BE2C (cell line): ENCODE measurements around the gene FAM162A.
A peak's percentile ranks its signal among the peaks of the same experiment; 100 is the strongest.

Experiments
- DNase-seq: peaks from one replicate; pipeline ENCODE4 v3.0.0-alpha.2; 2020
- H3K27me3 ChIP-seq: fragments of 250-450 bp; sonication (Bioruptor Pico); 2 replicates; pipeline ENCODE4 v1.5.1; 2020; ENCODE audit warnings: mild to moderate bottlenecking
- H3K36me3 ChIP-seq: fragments of 250-450 bp; sonication (Bioruptor Pico); 2 replicates; pipeline ENCODE4 v1.5.1; 2020; ENCODE audit warnings: mild to moderate bottlenecking
- H3K4me1 ChIP-seq: fragments of 250-450 bp; sonication (Bioruptor Pico); 2 replicates; pipeline ENCODE4 v1.5.1; 2020
- H3K4me3 ChIP-seq: 2 replicates; pipeline ENCODE4 v1.5.1; 2011; ENCODE audit warnings: low read depth, low read length
- H3K9me3 ChIP-seq: fragments of 250-450 bp; sonication (Bioruptor Pico); 2 replicates; pipeline ENCODE4 v1.5.1; 2020
- TF ChIP-seq, protein P1 (sequence below): IDR thresholded peaks from 2 replicates; pipeline ENCODE4 v1.5.1; 2012; ENCODE audit warnings: mild to moderate bottlenecking, low read depth, low read length

The FAM162A gene

DNA sequence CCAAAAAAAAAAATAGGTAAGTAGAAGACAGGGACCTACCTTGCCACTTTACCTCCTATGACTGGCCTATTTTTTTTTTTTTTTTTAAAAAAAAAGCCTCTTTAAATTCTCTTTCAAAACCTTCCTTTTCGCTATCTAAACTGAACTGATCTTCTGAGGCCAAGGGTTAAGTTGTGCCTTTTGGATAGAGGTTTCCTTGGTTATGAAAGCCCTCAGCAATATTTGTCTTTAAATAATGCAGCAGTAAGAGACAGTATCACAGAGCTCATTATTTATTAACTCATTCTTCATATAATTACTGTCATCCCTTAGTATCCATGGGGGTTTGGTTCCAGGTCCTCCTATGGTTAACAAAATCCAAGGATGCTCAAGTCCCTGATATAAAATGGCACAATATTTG, 9.9 kb upstream of the FAM162A start:
- H3K4me1 ChIP-seq = no peaks in the 10 kb centered on the region
- peaks cover 21% of the 10 kb centered on the region for H3K36me3 ChIP-seq
- TF ChIP-seq, protein P1, sequence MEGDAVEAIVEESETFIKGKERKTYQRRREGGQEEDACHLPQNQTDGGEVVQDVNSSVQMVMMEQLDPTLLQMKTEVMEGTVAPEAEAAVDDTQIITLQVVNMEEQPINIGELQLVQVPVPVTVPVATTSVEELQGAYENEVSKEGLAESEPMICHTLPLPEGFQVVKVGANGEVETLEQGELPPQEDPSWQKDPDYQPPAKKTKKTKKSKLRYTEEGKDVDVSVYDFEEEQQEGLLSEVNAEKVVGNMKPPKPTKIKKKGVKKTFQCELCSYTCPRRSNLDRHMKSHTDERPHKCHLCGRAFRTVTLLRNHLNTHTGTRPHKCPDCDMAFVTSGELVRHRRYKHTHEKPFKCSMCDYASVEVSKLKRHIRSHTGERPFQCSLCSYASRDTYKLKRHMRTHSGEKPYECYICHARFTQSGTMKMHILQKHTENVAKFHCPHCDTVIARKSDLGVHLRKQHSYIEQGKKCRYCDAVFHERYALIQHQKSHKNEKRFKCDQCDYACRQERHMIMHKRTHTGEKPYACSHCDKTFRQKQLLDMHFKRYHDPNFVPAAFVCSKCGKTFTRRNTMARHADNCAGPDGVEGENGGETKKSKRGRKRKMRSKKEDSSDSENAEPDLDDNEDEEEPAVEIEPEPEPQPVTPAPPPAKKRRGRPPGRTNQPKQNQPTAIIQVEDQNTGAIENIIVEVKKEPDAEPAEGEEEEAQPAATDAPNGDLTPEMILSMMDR = no peak
- no peaks in the 10 kb centered on the region for H3K9me3 ChIP-seq
- no peaks in the 10 kb centered on the region for H3K27me3 ChIP-seq
- DNase-seq = no peak
- H3K4me3 ChIP-seq = no peak overlapping the region

DNA sequence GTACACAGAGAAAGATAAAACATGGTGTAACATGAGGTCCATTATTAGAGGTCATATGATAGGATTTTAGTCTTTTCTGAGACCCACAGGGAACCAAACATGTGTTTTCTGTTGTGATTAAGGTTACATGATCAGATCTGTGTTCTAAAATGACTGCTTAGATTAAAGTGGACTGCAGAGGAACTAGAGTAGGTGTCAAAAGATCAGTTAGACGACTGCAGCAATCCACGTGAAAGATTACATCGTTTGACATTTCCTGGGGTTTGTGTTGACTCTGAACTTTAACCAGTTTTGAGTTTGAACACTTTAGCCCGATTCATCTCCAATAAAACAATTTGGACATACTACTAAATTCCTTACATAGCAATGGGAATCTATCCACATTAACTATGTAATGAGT, 6.0 kb upstream of the FAM162A start:
- Histone ChIP-seq H3K4me3 (no peak overlapping the region), H3K36me3 (peaks cover 4% of the 10 kb centered on the region; the same call in 1 of the 2 replicates), H3K4me1 (no peaks in the 10 kb centered on the region), H3K9me3 (no peaks in the 10 kb centered on the region), H3K27me3 (no peaks in the 10 kb centered on the region)
- DNase-seq = no peak
- TF ChIP-seq, protein P1 = no peak

DNA sequence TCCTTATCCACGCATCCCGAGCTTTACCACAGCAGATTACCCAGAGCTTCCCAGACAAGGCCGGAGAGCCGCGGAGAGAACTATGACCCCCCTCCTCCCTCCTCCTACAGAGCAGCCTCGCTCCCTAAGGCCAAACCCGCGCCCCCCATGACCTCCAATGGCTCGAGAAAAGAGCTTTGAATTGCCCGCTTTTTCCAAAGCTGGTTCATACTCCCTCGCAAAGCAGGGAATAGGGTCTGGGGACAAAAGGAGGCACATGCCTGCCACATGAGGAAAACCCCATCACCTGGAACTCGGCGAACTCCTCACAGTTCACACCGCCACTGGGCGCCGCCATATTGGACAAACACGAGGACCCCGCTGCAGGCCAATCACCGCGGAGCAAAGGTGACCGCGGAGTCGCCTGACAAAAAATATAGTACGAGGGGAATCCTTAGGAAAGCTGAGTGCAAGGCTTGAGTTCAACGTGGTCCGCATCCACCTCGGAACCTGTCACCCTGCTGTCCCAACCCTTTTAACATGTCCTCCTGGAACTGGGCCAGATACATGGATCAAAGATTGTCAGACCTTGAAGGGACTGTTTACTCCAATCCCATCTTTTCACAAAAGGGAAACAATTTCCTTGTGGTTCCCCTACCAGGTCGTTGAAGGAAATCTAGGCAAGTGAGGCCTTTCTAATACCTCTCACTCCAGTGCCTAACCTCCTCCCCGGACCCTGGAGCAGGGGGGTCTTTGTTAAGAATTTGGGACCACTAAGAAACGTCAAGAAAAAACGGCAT, 905 bp upstream of the FAM162A start, which contains the start of gene MIX23:
Gene MIX23, minus strand, starts transcription at position 344 of the 779 bp plus-strand sequence. Its CDS starts 7 bp downstream, at position 337.
- Histone ChIP-seq H3K4me3 (peak within 1 kb of the TSS; percentile 96), H3K4me1 (no peaks in the 10 kb centered on the region), H3K9me3 (no peaks in the 10 kb centered on the region), H3K27me3 (no peaks in the 10 kb centered on the region), H3K36me3 (0 out of 2 replicates have a peak, but pooled peaks cover 4% of the 10 kb centered on the region)
- DNase-seq = peak; percentile 91
- TF ChIP-seq, protein P1 = no peak

DNA sequence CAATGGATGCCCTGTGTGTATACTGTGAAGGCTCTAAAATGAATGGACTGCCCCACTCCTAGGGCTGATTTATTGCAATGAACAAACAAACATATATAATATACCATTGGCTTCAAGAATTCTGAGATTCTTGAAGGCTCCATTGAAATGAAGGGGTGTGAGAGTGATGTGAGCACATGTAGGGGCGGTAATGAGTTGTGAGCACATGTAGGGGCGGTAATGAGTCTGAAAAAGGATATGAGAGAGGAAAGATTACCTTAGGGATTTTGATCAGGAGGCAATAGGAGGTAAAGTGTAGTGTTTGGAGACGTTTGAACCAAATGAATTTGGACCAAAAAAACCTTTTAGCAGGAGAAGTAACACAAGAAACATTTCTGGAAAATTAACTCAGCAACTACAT, 3.7 kb downstream of the FAM162A start:
- H3K4me1 ChIP-seq = no peaks in the 10 kb centered on the region
- no peaks in the 10 kb centered on the region for H3K9me3 ChIP-seq
- TF ChIP-seq, protein P1 = no peak
- no peak overlapping the region for H3K4me3 ChIP-seq
- H3K36me3 ChIP-seq = no peaks in the 10 kb centered on the region
- no peaks in the 10 kb centered on the region for H3K27me3 ChIP-seq
- DNase-seq = no peak

DNA sequence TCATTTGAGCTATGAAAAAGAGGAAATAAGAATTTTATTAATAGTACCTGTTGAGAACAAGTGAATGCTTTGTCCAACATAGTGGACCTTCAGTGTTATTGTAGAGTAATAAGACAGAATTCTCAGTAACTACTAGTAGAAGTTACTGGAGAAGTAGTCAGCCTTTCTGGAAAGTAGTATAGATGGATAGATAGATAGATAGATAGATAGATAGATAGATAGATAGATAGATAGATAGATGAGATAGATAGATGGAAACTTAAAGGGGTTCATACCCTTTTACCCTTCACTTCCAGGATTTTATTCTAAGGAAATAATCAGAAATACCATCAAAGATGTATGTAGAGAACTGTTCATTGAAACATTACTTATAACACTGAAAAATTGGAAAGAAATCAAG, 5.2 kb downstream of the FAM162A start:
- H3K9me3 ChIP-seq = no peaks in the 10 kb centered on the region
- H3K36me3 ChIP-seq = peaks cover 4% of the 10 kb centered on the region; the same call in 1 of the 2 replicates
- no peaks in the 10 kb centered on the region for H3K27me3 ChIP-seq
- no peak overlapping the region for H3K4me3 ChIP-seq
- no peaks in the 10 kb centered on the region for H3K4me1 ChIP-seq
- TF ChIP-seq, protein P1 = no peak
- DNase-seq = no peak

DNA sequence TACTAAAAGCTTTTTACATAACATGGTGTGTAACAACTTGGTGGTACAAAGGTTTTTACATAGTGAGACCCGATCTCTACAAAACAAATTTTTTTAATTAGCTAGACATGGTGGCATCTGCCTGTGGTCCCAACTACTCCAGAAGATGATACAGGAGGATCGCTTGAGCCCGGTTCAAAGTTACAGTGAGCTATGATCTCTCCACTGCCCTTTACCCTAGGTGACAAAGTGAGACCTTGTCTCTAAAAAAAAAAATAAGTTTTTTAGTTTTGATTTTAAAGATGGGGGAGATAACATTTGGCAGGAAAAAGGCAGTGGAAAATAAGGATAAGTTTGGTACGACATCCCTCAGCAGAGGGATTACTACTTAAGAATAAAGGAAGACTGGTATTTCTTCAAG, 5.9 kb downstream of the FAM162A start:
- DNase-seq = no peak
- Histone ChIP-seq H3K9me3 (no peaks in the 10 kb centered on the region), H3K4me1 (no peaks in the 10 kb centered on the region), H3K27me3 (no peaks in the 10 kb centered on the region), H3K36me3 (peaks cover 4% of the 10 kb centered on the region; the same call in 1 of the 2 replicates), H3K4me3 (no peak overlapping the region)
- TF ChIP-seq, protein P1 = no peak
